Fibroblast of the aortic adventitia (primary cell): ENCODE measurements around the gene ATP11A. TPM values are rescaled to one million over a fixed set of nuclear protein-coding genes. Genes with fewer than 3 reads are reported as not detected.
A peak's percentile ranks its signal among the peaks of the same experiment; 100 is the strongest.
"Not testable (repeated sequence)": the region's sequence is repeated elsewhere in the genome, so short reads cannot be mapped to it uniquely, and the experiment has no call there.

Experiments
- DNase-seq: peaks from one replicate; pipeline ENCODE4 v3.0.0-alpha.2; 2010; ENCODE audit warnings: low read depth
- H3K4me3 ChIP-seq: 2 replicates; pipeline ENCODE4 v1.5.1; 2011; ENCODE audit warnings: low read depth, mild to moderate bottlenecking, control low read depth, low read length, moderate library complexity
- total RNA-seq: library from RNA; depleted of rRNA; stranded (reverse); fragments of >200 nt; gene quantifications from 2 replicates; pipeline ENCODE4 v1.2.3, GENCODE V29; 2012; ENCODE audit warnings: low replicate concordance
- TF ChIP-seq, protein P1 (sequence below): IDR thresholded peaks from 2 replicates; pipeline ENCODE4 v1.5.1; 2011; ENCODE audit warnings: mild to moderate bottlenecking, low read length, control low read depth, inconsistent platforms; ENCODE audit not compliant: insufficient read depth

Gene ATP11A
- total RNA-seq, 1 donor: 8.9 TPM

DNA sequence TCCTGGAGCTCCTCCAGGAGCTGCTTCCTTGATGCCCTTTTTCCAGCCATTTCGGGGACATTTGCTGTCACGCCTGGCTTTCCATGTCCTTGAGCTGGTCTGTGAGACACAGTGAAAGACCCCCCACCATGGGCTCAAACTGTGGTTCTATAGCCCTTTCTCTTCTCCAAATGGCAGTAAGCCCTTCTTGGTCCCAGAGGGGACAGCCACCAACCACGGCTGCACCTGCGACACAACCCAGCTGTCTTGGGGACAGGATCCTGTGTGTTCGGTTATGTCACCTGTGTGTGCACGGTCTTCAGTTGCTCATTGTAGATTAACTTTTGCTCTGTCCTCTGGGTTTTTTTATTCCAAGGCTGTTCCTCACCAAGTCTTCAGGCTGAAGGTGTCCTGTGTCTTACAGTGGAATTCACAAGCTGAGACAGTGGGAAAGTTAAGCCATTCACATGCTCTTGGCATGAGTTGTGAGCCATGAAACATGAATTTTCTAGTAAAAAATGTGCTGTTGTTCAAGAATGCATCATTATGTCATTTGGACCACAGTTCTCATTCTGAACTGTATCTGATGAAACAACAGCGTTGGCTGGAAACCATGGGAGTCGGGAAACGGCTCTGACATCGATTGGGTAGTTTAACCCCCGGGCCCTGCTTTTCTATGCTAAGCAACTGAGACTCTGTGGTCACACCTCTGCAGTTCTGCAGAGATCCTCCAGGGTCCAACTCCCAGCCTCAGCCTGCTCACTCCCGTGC is 149.7 kb downstream of the ATP11A start:
- DNase-seq: peak; percentile 92
- H3K4me3 ChIP-seq: no peak overlapping the region
- TF ChIP-seq, protein P1, sequence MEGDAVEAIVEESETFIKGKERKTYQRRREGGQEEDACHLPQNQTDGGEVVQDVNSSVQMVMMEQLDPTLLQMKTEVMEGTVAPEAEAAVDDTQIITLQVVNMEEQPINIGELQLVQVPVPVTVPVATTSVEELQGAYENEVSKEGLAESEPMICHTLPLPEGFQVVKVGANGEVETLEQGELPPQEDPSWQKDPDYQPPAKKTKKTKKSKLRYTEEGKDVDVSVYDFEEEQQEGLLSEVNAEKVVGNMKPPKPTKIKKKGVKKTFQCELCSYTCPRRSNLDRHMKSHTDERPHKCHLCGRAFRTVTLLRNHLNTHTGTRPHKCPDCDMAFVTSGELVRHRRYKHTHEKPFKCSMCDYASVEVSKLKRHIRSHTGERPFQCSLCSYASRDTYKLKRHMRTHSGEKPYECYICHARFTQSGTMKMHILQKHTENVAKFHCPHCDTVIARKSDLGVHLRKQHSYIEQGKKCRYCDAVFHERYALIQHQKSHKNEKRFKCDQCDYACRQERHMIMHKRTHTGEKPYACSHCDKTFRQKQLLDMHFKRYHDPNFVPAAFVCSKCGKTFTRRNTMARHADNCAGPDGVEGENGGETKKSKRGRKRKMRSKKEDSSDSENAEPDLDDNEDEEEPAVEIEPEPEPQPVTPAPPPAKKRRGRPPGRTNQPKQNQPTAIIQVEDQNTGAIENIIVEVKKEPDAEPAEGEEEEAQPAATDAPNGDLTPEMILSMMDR: peak; percentile 40

GRCh38 chr13:112840472-112841302 is 150.8 kb downstream of the ATP11A start:
- no peak overlapping the region for H3K4me3 ChIP-seq
- no peak for DNase-seq
- TF ChIP-seq, protein P1: no peak

DNA sequence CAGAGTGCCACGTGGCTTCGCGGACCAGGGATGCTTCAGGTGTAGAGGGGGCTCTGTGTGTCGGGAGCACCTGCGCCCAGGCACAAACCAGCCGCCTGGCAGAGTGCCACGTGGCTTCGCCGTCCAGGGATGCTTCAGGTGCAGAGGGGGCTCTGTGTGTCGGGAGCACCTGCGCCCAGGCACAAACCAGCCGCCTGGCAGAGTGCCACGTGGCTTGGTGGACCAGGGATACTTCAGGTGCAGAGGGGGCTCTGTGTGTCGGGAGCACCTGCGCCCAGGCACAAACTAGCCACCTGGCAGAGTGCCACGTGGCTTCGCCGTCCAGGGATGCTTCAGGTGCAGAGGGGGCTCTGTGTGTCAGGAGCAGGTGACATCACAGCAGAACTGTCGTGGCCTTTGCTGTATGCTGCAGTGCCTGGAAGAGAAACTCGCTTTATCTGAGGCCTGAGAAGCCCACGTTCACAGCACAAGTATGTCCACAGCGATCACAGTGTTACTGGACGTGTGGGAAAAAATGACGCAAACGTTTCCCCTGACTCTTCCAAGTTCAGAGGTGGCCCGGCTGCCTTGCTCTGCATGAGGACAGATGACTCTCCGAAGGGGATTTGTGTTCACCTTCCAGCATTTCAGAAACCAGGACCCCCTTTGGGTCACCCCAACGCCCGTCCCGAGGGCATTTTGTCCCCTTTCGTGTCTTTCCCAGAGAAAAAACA is 151.6 kb downstream of the ATP11A start:
- DNase-seq: peak; percentile 12
- not testable (repeated sequence) for H3K4me3 ChIP-seq

DNA sequence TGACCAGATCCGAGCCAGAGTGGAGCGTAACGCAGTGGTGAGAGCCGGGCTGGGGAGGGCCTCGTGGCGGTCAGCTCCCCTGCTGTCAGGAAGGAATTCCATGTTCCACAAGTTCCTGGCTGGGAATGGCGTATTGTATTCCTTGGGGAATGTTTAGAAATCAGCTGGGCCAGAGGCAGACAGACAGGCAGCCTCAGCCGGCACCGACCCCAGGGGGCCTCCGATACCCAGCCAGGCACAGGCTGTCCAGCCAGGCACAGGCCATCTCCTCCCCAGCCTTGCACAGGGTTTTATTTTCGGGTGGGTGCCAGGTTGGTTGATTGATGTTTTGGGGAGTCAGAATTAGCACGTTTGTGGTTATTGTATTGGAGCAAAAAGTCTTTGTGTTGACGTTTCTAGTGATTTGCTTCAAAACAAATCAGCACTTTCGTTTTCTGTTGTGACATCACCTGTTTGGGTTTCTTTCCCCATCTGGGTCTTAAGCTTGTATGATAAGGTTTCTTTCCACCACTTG is 152.6 kb downstream of the ATP11A start:
- DNase-seq: peak; percentile 69
- no peak overlapping the region for H3K4me3 ChIP-seq
- TF ChIP-seq, protein P1: no peak

GRCh38 chr13:112842931-112843391 is 153.1 kb downstream of the ATP11A start:
- DNase-seq: no peak
- no peak overlapping the region for H3K4me3 ChIP-seq
- TF ChIP-seq, protein P1: no peak

DNA sequence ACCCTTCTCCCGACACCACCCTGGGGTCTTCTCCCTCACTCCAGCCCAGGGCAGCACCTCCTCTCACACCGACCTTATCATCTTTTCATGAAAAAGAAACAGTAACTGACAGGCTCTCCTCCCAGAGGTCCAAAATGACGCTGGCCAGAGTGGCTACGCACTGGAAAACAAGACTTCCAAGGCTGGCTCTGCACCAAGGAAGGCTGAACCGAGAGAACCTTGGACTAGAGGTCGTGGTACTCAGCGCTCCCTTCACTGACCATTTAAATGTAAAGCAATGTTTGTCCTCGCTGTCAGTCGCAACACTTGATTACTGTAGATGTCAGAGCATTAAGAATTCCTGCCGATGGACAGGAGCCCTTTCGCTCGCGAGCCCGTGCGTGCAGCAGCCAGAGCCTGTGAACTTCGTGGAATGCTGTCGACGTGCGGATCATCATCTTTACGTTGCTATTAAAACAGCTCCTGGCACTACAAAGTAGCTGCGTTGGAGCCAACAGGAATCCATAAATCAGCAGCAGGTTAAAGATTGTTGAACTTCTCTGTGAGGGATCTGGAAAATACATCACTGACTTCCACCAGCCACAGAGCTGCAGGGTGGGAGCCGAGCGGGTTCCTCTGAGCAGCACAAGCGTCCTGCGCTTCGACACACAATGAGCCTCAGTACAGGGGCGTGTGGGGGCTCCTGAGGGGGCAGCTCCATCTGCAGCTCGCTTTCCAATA is 153.7 kb downstream of the ATP11A start:
- TF ChIP-seq, protein P1: no peak
- no peak for DNase-seq
- no peak overlapping the region for H3K4me3 ChIP-seq
